GM19328 (cell line): ENCODE results near the gene KIAA1328.
"Not testable (repeated sequence)": the region's sequence is repeated elsewhere in the genome, so short reads cannot be mapped to it uniquely, and the experiment has no call there.

Experiments used
- ATAC-seq: cut with Tn5 transposase; IDR thresholded peaks from one replicate; pipeline ENCODE4 v1.9.1; 2021; ENCODE audit warnings: mild to moderate bottlenecking, moderate library complexity; ENCODE audit not compliant: unreplicated experiment

KIAA1328 gene

GRCh38 chr18:36879796-36880195 lies 50.9 kb downstream of the KIAA1328 start:
- not testable (repeated sequence) for ATAC-seq

DNA sequence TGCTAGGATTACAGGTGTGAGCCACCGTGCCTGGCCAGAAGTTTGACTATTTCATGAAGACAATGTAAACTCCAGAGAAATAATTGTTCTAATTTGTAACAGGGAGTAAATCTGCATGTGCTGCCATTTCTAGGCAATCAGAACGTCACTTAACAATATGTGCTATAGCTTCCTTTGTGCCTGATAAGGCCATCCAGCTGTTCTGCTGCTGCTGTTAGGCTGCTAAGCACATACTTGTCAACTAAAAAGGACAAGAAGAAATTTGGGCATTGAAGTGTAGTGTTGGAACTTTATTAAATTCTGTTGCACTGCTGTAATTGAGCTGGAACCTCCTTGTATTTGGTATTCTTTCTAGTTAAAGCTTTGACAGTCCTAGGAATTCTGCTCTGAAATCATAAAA lies 57.1 kb downstream of the KIAA1328 start:
- no peak for ATAC-seq

GRCh38 chr18:36887114-36887513 lies 58.2 kb downstream of the KIAA1328 start:
- no peak for ATAC-seq

GRCh38 chr18:36887864-36888263 lies 58.9 kb downstream of the KIAA1328 start:
- ATAC-seq: no peak

DNA sequence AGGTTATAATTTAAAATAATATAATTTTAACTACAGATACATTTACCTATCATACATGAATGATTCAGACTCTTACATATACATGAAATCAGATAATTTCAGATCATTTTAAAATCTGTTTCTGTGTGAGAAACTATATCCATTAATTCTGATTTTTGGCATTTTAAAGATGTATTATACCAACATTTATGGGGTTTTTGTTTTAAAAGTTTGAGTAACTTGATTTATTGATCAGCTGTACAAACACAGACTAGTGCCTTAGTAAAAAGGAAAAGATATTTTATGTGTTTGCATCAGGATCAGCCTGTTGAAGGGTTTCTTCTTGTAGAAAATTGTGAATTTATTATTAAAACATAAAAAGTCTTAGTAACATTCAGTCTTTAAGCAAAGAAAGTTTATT lies 59.9 kb downstream of the KIAA1328 start:
- ATAC-seq: no peak

DNA sequence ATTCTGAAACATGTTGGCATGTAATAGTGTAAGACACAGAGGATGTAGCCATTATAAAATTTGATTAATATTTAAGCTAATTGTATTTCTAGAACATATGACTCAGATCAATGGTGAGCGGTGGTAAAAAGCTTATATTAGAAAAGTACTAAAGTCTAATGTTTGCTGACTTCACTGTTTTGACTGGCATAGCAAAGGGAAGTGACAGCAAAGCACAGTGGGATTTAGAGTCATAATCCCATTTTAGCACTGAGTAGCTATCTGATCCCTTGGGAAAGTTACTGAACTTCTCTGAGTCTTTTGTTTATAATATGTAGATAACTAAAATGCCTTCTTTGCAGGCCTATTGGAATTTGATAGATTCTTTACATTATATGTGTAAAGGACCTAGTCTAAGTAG lies 60.4 kb downstream of the KIAA1328 start:
- ATAC-seq: no peak

DNA sequence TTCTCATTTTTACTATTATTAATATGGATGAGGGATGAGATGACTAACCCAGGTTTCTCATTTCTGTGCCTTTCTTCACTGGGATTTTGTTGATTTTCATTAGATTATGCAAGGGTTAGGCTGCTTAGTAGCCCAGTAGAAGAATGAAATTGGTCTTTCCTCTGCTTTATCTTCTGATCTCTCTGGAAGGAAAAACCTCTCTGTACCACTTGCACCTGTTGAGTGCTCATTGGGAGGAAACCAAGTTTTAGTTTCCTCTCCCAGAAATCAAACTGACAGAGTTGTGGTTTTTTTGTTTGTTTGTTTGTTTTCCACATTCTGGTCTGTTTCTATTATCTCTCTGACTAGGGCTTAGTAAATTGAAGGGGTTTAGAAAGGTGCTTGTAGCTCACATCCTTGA lies 60.8 kb downstream of the KIAA1328 start:
- ATAC-seq: no peak

DNA sequence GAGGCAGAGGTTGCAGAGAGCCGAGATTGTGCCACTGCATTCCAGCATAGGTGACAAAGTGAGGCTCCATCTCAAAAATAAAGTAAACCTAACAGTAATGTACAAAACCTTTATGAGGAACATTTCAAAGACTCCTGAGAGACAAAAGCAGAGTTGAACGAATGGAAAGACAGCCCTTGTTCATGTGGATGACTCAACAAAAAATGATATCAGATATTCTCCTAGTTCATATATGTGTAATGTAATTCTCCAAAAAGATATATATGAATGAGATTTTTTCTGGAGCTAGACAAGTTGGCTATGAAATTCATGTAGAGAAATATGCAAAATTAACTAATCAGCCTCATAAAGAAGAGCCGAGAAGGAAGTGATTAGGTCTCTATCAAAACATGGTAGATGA lies 61.7 kb downstream of the KIAA1328 start:
- no peak for ATAC-seq

- ATAC-seq: no peak
Observed at GRCh38 chr18:36893227-36893626, 64.3 kb downstream of the KIAA1328 start.

DNA sequence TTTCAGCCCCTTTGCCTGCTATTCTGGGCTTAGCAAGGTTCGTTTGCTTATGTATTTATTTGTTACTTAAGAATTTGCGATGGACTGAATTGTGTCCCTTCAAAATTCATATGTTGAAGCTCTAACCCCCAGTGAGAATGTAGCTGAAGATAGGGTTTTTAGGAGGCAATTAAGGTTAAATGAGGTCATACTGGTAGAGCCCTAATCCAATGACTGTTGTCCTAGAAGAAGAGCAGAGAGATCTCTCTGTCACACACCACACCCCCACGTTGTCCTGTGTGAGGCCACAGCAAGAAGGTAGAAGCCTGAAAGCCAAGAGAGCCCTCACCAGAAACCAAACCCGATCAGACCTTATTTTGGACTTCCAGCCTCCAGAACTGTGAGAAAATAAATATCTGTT lies 66.7 kb downstream of the KIAA1328 start:
- ATAC-seq: no peak

- no peak for ATAC-seq
Observed at GRCh38 chr18:36897253-36897652, 68.3 kb downstream of the KIAA1328 start.

DNA sequence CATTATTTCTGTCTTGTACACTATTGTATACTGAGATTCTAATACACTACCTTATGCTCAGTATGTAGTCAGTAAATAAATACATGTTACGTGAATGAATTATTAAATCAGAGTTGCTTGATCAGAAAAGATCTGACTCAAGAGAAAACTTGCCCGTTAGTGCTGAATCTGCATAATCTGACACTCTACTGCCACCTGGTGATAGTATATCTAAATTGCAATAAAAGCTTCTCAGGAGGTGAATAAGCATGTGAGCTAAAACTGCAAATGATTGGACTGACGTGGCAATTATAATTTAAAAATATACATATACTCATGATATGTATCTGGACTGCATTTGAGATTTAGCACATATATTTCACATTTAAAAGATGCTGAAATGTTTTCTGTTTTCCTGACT lies 70.4 kb downstream of the KIAA1328 start:
- ATAC-seq: no peak

DNA sequence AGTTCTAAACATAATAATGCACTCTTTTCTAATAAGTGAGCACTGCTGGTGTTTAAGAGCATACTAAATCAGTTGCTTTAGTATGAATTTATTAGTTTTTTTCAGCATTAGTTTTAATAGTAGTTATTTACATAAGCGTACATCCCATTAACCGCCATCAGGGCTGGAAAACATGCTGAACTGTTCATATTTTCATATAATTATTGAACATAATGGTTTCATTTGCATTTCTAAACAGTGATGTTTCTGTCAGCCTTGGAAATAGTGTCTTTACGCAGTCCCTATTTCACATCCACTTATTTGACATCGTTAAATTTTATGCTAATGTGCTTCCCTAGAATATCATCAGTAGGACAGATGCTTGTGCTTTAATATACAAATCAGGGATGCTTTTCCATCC lies 71.5 kb downstream of the KIAA1328 start:
- no peak for ATAC-seq

DNA sequence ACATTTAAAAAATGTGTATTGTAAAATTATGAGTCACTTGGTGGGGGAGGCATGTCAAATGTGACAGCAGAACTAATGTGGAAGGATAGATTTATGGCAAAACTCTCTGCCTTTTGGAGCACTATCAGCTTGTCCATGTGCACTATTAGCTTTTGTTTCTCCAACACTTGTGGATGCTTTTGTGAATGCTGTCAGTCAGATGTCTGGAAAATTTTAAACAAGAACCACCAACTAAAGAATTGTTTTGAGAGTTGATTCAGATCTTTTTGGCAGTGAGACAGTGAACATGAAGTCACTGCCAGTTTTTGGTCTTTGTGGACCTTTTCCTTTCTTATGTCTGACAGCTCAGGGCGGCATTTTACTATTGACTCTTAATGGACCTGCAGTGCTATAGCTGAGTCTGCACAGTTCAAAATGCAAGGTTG lies 72.4 kb downstream of the KIAA1328 start:
- ATAC-seq: no peak

DNA sequence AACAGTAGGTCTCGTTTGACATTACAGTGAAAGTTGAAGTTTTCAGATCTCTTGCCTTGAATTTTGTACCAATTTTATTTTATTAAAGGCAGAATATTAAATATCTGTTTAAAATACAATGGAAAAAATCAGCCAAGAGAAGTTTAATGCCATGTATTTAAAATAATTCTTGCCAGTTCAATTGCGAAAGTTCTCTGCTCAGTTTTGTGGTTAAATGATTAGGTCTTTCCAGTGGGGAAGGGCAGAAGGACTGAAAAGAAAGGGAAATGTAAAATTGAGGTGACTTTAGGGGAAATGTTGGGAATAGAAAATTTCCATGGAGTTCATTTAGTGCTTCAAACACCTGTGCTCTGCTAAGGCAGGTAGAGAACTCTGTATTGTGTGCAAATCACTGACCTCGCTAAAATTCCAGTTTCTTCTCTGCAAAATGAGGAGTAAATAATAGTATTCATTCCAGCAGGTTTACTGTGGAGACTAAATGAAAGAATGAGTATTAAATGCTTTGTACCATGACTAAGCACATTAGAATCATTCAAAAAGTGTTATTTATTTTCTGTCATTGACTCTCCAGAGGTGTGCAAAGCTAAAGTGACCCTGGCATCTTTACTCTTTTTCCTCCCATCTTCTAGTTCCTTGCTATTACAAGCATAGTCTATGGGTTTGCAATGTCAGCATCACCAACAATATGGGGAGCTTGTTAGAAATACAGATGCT lies 74.4 kb downstream of the KIAA1328 start:
- no peak for ATAC-seq

DNA sequence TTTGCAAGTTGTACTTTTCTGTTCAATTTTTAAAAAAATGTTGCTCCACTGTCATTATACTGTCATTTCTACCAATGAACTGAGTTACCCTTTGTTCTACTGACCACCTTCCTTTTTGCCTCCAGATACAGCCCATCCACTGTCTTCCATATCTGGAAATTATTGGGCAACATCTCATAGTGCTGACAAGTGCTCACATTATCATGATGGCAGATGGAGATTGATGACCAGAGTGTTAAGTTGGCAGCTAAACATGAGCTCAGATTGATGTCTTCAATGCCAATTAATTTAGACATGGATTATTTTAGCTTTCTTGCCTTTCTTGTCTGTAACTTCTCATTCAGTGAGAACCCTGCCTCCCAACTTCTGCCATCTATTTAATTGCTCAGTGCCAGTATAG lies 76.6 kb downstream of the KIAA1328 start:
- no peak for ATAC-seq

DNA sequence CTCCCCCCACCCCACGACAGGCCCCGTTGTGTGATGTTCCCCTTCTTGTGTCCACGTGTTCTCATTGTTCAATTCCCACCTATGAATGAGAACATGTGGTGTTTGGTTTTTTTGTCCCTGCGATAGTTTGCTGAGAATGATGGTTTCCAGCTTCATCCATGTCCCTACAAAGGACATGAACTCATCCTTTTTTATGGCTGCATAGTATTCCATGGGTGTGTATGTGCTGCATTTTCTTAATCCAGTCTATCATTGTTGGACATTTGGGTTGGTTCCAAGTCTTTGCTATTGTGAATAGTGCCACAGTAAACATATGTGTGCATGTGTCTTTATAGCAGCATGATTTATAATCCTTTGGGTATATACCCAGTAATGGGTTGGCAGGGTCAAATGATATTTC lies 80.4 kb downstream of the KIAA1328 start:
- not testable (repeated sequence) for ATAC-seq

GRCh38 chr18:36912887-36913286 lies 84.0 kb downstream of the KIAA1328 start:
- ATAC-seq: no peak

DNA sequence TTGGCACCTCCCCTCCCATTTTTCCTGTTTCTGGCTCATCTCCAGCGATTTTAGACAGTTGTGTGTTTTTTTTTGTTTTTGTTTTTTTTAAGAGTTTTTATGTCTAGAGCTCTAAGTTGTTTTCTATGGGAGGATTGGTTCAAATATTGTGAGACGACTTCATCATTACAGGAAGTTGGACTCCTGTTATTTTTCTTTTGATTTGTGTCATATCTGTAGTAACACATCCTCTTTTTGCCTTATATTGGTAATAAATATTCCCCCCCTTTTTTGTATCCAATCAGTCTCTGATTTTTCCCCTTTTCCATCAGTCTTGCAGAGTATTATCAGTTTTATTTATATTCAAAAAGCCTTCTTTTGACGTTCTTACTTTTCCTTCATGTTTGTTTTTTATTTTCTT lies 89.0 kb downstream of the KIAA1328 start:
- ATAC-seq: no peak

GRCh38 chr18:36929601-36930000 lies 100.7 kb downstream of the KIAA1328 start:
- no peak for ATAC-seq

GRCh38 chr18:36931106-36931505 lies 102.2 kb downstream of the KIAA1328 start:
- ATAC-seq: no peak

GRCh38 chr18:36933552-36933951 lies 104.6 kb downstream of the KIAA1328 start:
- ATAC-seq: no peak

- no peak for ATAC-seq
Observed at GRCh38 chr18:36934884-36935283, 106.0 kb downstream of the KIAA1328 start.
